Osteoblast (primary cell): ENCODE measurements around the gene ZMYND19. TPM values are rescaled to one million over a fixed set of nuclear protein-coding genes. Genes with fewer than 3 reads are reported as not detected.

Source experiments
- DNase-seq: peaks from one replicate; pipeline ENCODE4 v3.0.0; 2011; ENCODE audit warnings: low spot score, mixed read lengths; ENCODE audit not compliant: insufficient read length; ENCODE audit errors: missing footprints
- H2AFZ ChIP-seq: 2 replicates; pipeline ENCODE4 v1.6.0; 2011; ENCODE audit warnings: mild to moderate bottlenecking, low read length
- H3K27ac ChIP-seq: 2 replicates; pipeline ENCODE4 v1.5.1; 2011; ENCODE audit warnings: mild to moderate bottlenecking, low read depth, low read length, moderate library complexity
- H3K27me3 ChIP-seq: 2 replicates; pipeline ENCODE4 v1.6.0; 2012; ENCODE audit warnings: mild to moderate bottlenecking, control low read depth, inconsistent platforms, low read length, moderate library complexity; ENCODE audit not compliant: insufficient read depth
- H3K36me3 ChIP-seq: 2 replicates; pipeline ENCODE4 v1.5.1; 2011; ENCODE audit warnings: mild to moderate bottlenecking, low read length, control low read depth, moderate library complexity; ENCODE audit not compliant: insufficient read depth
- H3K4me1 ChIP-seq: 2 replicates; pipeline ENCODE4 v1.5.1; 2011; ENCODE audit warnings: mild to moderate bottlenecking, low read length, control low read depth, moderate library complexity; ENCODE audit not compliant: insufficient read depth
- H3K4me2 ChIP-seq: 2 replicates; pipeline ENCODE4 v1.6.0; 2011; ENCODE audit warnings: mild to moderate bottlenecking, low read length; ENCODE audit not compliant: insufficient read depth
- H3K4me3 ChIP-seq: fragments of 200-600 bp; sonication (generic); 3 replicates; pipeline ENCODE4 v1.5.1; 2012; ENCODE audit warnings: mild to moderate bottlenecking, low read length, inconsistent platforms; ENCODE audit not compliant: insufficient read depth
- H3K79me2 ChIP-seq: 2 replicates; pipeline ENCODE4 v1.6.0; 2012; ENCODE audit warnings: mild to moderate bottlenecking, low read length, control low read depth, inconsistent platforms; ENCODE audit not compliant: insufficient read depth
- H3K9me3 ChIP-seq: 2 replicates; pipeline ENCODE4 v1.5.1; 2011; ENCODE audit warnings: low read depth, low read length, control low read depth
- H4K20me1 ChIP-seq: 2 replicates; pipeline ENCODE4 v1.6.0; 2012; ENCODE audit warnings: mild to moderate bottlenecking, low read length, control low read depth; ENCODE audit not compliant: insufficient read depth
- CTCF ChIP-seq: IDR thresholded peaks from 2 replicates; pipeline ENCODE4 v1.5.1; 2011; ENCODE audit warnings: mild to moderate bottlenecking, low read depth, low read length, moderate library complexity; ENCODE audit errors: extremely low read depth
- total RNA-seq: library from RNA; depleted of rRNA; stranded (reverse); fragments of >200 nt; gene quantifications from 2 replicates; pipeline ENCODE4 v1.2.3, GENCODE V29; 2012

Gene ZMYND19
- total RNA-seq, 1 donor: 10.5 TPM

- Histone ChIP-seq H3K79me2 (peaks cover 9% of the 10 kb centered on the region), H3K4me3 (peak overlapping the region; percentile 77), H4K20me1 (peaks cover 7% of the 10 kb centered on the region), H3K4me2 (peak overlapping the region; percentile 83), H2AFZ (peak overlapping the region; percentile 74), H3K4me1 (peaks cover 9% of the 10 kb centered on the region), H3K27me3 (peaks cover 10% of the 10 kb centered on the region), H3K27ac (no peak overlapping the region), H3K9me3 (no peaks in the 10 kb centered on the region), H3K36me3 (no peaks in the 10 kb centered on the region)
- TF ChIP-seq CTCF: no peak
- peak; percentile 86 for DNase-seq
These were observed 15.8 kb upstream of the ZMYND19 start for GRCh38 chr9:137606005-137606621.

GRCh38 chr9:137605121-137606004 lies 15.1 kb upstream of the ZMYND19 start, which contains the start of gene ARRDC1:
TSS of gene ARRDC1 (plus strand) at chr9:137605686. CDS start at chr9:137605718, 32 bp downstream.
- Histone ChIP-seq H3K4me3 (peak within 1 kb of the TSS; percentile 77), H3K4me2 (peak within 1 kb of the TSS; percentile 83), H2AFZ (peak within 1 kb of the TSS; percentile 74), H3K27me3 (peaks cover 10% of the 10 kb centered on the region), H3K27ac (no peak within 1 kb of the TSS), H3K4me1 (peaks cover 9% of the 10 kb centered on the region), H3K36me3 (no peaks in the 10 kb centered on the region), H3K79me2 (peaks cover 9% of the 10 kb centered on the region), H3K9me3 (no peaks in the 10 kb centered on the region), H4K20me1 (peaks cover 7% of the 10 kb centered on the region)
- no peak for TF ChIP-seq CTCF
- peak; percentile 100 for DNase-seq

- H3K9me3 ChIP-seq: no peaks in the 10 kb centered on the region
- TF ChIP-seq CTCF: no peak
- peaks cover 9% of the 10 kb centered on the region for H3K79me2 ChIP-seq
- H3K27me3 ChIP-seq: peaks cover 10% of the 10 kb centered on the region
- DNase-seq: peak; percentile 82
- H2AFZ ChIP-seq: no peak overlapping the region
- H3K4me3 ChIP-seq: peak overlapping the region; percentile 64
- H3K4me1 ChIP-seq: peaks cover 9% of the 10 kb centered on the region
- peak overlapping the region; percentile 39 for H3K4me2 ChIP-seq
- H3K36me3 ChIP-seq: no peaks in the 10 kb centered on the region
- H4K20me1 ChIP-seq: peaks cover 7% of the 10 kb centered on the region
- no peak overlapping the region for H3K27ac ChIP-seq
These were observed 14.2 kb upstream of the ZMYND19 start for GRCh38 chr9:137604345-137605086.
